Panc1 (cell line): ENCODE data around the gene RFX2.

Experiments
- CTCF ChIP-seq: fragments of 450-650 bp; IDR thresholded peaks from 2 replicates; pipeline ENCODE4 v1.5.1; 2017; ENCODE audit warnings: mild to moderate bottlenecking
- POLR2AphosphoS5 ChIP-seq: IDR thresholded peaks from 2 replicates; pipeline ENCODE4 v1.6.1; 2012; ENCODE audit warnings: mild to moderate bottlenecking, low read depth, low read length, moderate library complexity
- REST ChIP-seq, 2 experiments: IDR thresholded peaks; 2 replicates each; pipeline ENCODE4 v1.6.1; 2011 to 2012; ENCODE audit warnings: low read depth in 2 of 2, control low read depth in 1 of 2, low read length in 1 of 2, mild to moderate bottlenecking in 1 of 2, moderate library complexity in 1 of 2; ENCODE audit not compliant: insufficient read depth in 1 of 2
- SIN3A ChIP-seq: IDR thresholded peaks from 2 replicates; pipeline ENCODE4 v1.6.1; 2012; ENCODE audit warnings: low read depth, mild to moderate bottlenecking, low read length, moderate library complexity, borderline replicate concordance; ENCODE audit not compliant: insufficient read depth
- TCF7L2 ChIP-seq: IDR thresholded peaks from 2 replicates; pipeline ENCODE4 v1.6.1; 2011; ENCODE audit warnings: mild to moderate bottlenecking, low read depth, low read length, inconsistent platforms

GRCh38 chr19:5988517-5989387 lies 121.5 kb downstream of the RFX2 start:
- TF ChIP-seq POLR2AphosphoS5 (no peak), CTCF (no peak), TCF7L2 (no peak), REST (IDR thresholded peaks at IDR 0.05; ENCODE audit: insufficient read depth in 1 of 2, low read depth in 2 of 2, low read length in 1 of 2) (no peak), SIN3A (no peak)
